ENCODE measurements around the gene NR5A2. TPM values are rescaled to one million over a fixed set of nuclear protein-coding genes. Genes with fewer than 3 reads are reported as not detected.

Gene NR5A2
- total RNA-seq, 4 donors from 2014 or later = 3.7 to 19.1 (median 11.3) TPM

DNA sequence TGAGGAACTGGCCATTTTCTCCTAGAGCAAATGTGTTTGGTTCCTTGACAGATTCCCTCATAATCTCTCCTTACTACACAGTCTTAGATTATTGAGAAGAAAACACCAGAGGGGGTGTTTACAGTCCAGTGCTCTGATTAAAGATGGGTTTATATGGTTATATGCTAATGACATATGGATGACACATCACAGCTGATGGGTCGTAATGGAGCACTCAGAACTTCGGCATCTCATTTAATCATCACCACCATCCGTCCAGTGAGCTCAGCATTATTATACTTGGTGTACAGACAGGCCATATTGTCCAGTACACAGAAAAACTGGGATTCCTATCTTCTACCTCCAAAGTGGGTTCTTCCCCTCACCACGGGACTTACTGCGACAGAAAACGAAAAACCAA is 22.3 kb upstream of the NR5A2 start:
- ATAC-seq (ENCODE audit: low FRiP score) = no peak
- TF ChIP-seq, protein P1, sequence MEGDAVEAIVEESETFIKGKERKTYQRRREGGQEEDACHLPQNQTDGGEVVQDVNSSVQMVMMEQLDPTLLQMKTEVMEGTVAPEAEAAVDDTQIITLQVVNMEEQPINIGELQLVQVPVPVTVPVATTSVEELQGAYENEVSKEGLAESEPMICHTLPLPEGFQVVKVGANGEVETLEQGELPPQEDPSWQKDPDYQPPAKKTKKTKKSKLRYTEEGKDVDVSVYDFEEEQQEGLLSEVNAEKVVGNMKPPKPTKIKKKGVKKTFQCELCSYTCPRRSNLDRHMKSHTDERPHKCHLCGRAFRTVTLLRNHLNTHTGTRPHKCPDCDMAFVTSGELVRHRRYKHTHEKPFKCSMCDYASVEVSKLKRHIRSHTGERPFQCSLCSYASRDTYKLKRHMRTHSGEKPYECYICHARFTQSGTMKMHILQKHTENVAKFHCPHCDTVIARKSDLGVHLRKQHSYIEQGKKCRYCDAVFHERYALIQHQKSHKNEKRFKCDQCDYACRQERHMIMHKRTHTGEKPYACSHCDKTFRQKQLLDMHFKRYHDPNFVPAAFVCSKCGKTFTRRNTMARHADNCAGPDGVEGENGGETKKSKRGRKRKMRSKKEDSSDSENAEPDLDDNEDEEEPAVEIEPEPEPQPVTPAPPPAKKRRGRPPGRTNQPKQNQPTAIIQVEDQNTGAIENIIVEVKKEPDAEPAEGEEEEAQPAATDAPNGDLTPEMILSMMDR (IDR thresholded peaks at IDR 0.05) = no peak

DNA sequence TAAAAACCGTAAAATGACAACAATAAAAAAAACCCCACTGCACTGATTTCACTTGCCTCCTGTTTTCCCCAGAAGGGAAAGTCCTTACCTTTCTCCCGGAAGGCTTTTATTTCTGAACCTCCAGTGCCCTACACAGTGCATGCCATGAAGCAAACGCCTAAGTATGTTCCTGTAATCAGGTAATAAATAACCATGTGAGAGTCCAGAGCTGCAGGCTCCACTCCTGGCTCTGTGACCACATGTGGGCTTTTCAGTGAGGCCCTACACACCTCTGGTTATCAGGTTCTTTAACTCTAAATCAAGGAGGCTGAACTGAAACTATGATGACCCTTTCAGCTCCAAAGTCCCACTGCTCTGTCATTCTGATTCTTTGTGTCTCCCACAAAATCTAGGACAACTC is 20.8 kb upstream of the NR5A2 start:
- DNase-seq (ENCODE audit: low spot score) (no peak), ATAC-seq (ENCODE audit: low FRiP score) (no peak)
- TF ChIP-seq, protein P1 (IDR thresholded peaks at IDR 0.05) = no peak

More for the DNA sequence above, 22.3 kb upstream of the NR5A2 start:
- DNase-seq (ENCODE audit: low spot score) = no peak

DNA sequence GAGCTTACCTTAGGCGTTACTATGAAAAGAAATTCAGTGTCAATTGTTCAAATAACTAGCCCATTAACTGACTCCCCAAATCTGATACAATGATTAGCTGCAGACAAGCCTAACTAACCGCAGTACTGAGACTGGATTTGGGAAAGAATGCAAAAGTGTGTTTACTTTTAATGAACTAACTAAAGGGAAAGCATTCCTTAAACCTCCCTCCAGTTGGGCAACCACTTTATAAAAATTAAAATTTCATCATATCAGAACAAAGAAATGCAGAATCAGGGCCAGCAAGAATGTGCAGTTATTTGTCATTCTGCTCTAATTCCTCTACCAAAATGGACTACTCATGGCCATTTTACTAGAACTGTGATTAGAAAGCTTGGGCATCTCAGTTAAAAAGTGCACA is 11.7 kb upstream of the NR5A2 start:
- ATAC-seq (ENCODE audit: low FRiP score) (no peak), DNase-seq (ENCODE audit: low spot score) (no peak)

DNA sequence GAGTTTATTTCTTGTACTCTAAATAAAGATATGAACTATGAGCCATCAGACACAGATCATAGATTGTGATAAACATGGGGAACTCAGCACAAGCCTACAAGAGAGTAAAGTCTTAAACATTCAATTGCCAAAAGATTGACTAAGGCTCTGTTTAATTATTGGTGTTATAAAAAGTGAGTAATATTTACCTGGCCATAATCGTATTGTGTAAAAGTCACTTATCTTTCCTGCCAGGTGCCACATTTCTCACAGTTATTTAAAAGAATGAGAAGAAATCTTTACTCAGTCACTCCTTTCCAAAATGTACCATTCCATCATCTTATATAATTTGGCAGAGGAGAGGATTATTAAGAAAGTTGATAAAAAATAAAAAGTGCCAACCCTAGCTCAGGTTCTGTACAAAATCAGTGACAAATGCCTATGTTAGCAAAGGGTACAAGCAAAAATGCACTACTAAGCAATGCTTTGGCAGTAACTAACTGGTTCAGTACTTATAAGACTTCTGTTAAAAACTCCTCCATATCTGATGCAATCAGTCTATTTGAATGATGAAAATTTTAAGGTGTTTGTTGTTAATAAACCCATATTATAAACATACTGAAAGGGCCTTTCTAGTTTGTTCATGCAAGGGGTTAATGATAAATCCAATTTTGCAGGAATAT is 5.8 kb upstream of the NR5A2 start:
- no peak for DNase-seq (ENCODE audit: low spot score)
- no peak for ATAC-seq (ENCODE audit: low FRiP score)
- TF ChIP-seq, protein P1 (IDR thresholded peaks at IDR 0.05) = no peak

More for the DNA sequence above, 11.7 kb upstream of the NR5A2 start:
- TF ChIP-seq, protein P1 (IDR thresholded peaks at IDR 0.05) = no peak

DNA sequence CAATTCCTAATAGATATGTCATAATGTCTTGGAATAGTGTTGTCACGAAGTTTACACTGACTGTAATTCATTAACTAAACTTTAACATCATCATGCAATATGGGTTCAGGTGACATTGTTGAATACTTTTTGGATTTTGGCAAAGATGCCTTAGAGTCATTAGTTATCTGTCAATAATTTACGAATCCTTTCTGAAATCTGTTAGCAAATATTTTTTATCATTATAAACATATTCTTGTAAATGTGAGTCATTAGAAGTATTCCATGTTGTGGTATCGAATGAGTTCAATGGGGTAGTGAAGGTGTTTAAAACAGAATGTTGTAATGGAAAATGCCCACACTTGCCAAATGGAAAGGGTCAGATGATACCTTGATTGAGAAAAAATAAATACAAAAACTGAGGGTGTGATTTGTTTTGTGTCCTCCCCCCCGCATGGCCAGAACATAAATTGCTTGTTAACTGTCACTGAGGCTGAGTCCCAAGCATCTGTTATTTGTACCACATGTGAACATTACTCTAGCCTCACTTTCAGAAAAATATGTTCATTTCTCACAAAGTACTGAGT is 5.2 kb upstream of the NR5A2 start:
- no peak for DNase-seq (ENCODE audit: low spot score)
- TF ChIP-seq, protein P1 (IDR thresholded peaks at IDR 0.05) = no peak
- ATAC-seq (ENCODE audit: low FRiP score) = no peak

DNA sequence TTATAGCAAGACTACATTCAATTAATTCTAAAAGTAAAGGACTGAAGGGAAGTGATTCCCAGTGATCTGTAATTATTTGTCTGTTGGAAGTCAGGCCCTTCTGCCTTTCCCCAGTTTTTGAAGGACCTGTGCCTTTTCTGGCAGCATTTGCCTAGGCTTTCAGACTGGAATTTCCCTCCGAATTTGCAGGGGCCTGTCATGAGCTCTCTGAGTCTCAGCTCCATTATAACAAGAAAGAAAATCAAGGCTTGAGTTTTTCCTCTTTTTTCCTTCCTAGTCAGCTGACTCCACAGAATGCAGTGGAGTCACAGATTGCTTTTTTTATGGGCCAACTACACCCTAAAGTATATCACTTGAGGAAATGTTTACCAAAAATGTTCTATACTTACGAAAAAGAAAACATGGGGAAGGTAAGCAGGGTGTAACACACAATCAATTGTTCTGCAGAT is 1.1 kb downstream of the NR5A2 start:
- DNase-seq (ENCODE audit: low spot score) (no peak), ATAC-seq (ENCODE audit: low FRiP score) (no peak)
- TF ChIP-seq, protein P1 (IDR thresholded peaks at IDR 0.05) = no peak
